NAMALWA (cell line): ENCODE data around the gene AIP.
"Not testable (repeated sequence)": the region's sequence is repeated elsewhere in the genome, so short reads cannot be mapped to it uniquely, and the experiment has no call there.

Experiments used
- DNase-seq: peaks from one replicate; pipeline ENCODE4 v3.0.0-alpha.2; 2015; ENCODE audit warnings: low spot score

The AIP gene

GRCh38 chr11:67507242-67507863 lies 24.5 kb downstream of the AIP start:
- DNase-seq = no peak

GRCh38 chr11:67507864-67508485 lies 25.1 kb downstream of the AIP start, which contains the start of gene CDK2AP2:
CDK2AP2 (minus strand) TSS chr11:67508162; CDS start chr11:67508082, 80 bp downstream.
- peak; percentile 99 for DNase-seq

GRCh38 chr11:67508486-67509121 lies 25.8 kb downstream of the AIP start:
- peak; percentile 98 for DNase-seq

- no peak for DNase-seq
Measured at GRCh38 chr11:67510023-67510345, 27.2 kb downstream of the AIP start.

GRCh38 chr11:67511558-67511957 lies 28.7 kb downstream of the AIP start:
- not testable (repeated sequence) for DNase-seq

- no peak for DNase-seq
Measured at GRCh38 chr11:67514116-67514515, 31.3 kb downstream of the AIP start.

- no peak for DNase-seq
Measured at GRCh38 chr11:67516806-67517205, 34.0 kb downstream of the AIP start.

GRCh38 chr11:67517784-67518552 lies 35.1 kb downstream of the AIP start:
- DNase-seq = no peak

GRCh38 chr11:67519726-67520125 lies 36.9 kb downstream of the AIP start:
- DNase-seq = no peak

- DNase-seq = no peak
Measured at GRCh38 chr11:67520856-67521824, 38.3 kb downstream of the AIP start.

- no peak for DNase-seq
Measured at GRCh38 chr11:67521924-67522323, 39.1 kb downstream of the AIP start.

- no peak for DNase-seq
Measured at GRCh38 chr11:67522338-67522737, 39.5 kb downstream of the AIP start.

- no peak for DNase-seq
Measured at GRCh38 chr11:67522844-67523555, 40.2 kb downstream of the AIP start, which contains the start of gene CABP2. CABP2 (minus strand) TSS chr11:67523446; CDS start chr11:67523326, 120 bp downstream.

GRCh38 chr11:67523556-67524479 lies 41.0 kb downstream of the AIP start:
- no peak for DNase-seq

GRCh38 chr11:67524480-67524808 lies 41.6 kb downstream of the AIP start:
- no peak for DNase-seq

GRCh38 chr11:67525275-67525976 lies 42.6 kb downstream of the AIP start:
- DNase-seq = no peak

GRCh38 chr11:67528376-67528775 lies 45.5 kb downstream of the AIP start:
- DNase-seq = no peak

- DNase-seq = no peak
Measured at GRCh38 chr11:67530282-67530592, 47.4 kb downstream of the AIP start.

- no peak for DNase-seq
Measured at GRCh38 chr11:67532889-67533288, 50.1 kb downstream of the AIP start.
